ENCODE results near the gene TLK2.
A peak's percentile ranks its signal among the peaks of the same experiment; 100 is the strongest.

TLK2 gene

GRCh38 chr17:62627904-62628633 lies 149.4 kb downstream of the TLK2 start:
- Histone ChIP-seq H4K8ac (ENCODE audit: low read depth, low read length) (no peak overlapping the region), H2AK5ac (ENCODE audit: low read depth, low read length) (peak overlapping the region; percentile 59), H3K36me3 (replicated peaks in 1 of 2; ENCODE audit: control insufficient read depth in 2 of 2, insufficient read depth in 2 of 2, low read length in 2 of 2) (peaks cover 0 to 23% of the 10 kb centered on the region in 2 donors), H3K18ac (ENCODE audit: low read length) (peak overlapping the region; percentile 98), H3K4ac (ENCODE audit: low read length) (no peak overlapping the region), H3K9me3 (replicated peaks in 1 of 2; ENCODE audit: control insufficient read depth in 2 of 2, insufficient read depth in 1 of 2, low read depth in 1 of 2, low read length in 2 of 2) (no peaks in the 10 kb centered on the region), H3K14ac (ENCODE audit: low read length) (peak overlapping the region; percentile 78), H3K27me3 (ENCODE audit: control insufficient read depth in 3 of 3, insufficient read depth in 3 of 3, low read depth in 1 of 3, low read length in 3 of 3) (no peaks in the 10 kb centered on the region), H2AFZ (ENCODE audit: low read length) (peak overlapping the region; percentile 92), H3K4me1 (ENCODE audit: control insufficient read depth in 2 of 2, insufficient read depth in 1 of 2, low read depth in 1 of 2, low read length in 2 of 2) (peaks cover 29 to 31% of the 10 kb centered on the region in 2 donors), H2BK5ac (ENCODE audit: low read length) (peak overlapping the region; percentile 97), H3K79me1 (ENCODE audit: low read depth, low read length) (peaks cover 9% of the 10 kb centered on the region), H3K4me3 (ENCODE audit: low read length in 2 of 2) (peak overlapping the region; percentile 73 to 95), H3K4me2 (ENCODE audit: insufficient read depth, low read length, poor library complexity, severe bottlenecking) (peak overlapping the region; percentile 90), H2BK120ac (ENCODE audit: low read depth, low read length) (peak overlapping the region; percentile 47), H3K27ac (replicated peaks; ENCODE audit: low read length) (peak overlapping the region; percentile 52), H3K23ac (ENCODE audit: low read depth, low read length, poor library complexity) (peak overlapping the region; percentile 90), H4K91ac (ENCODE audit: low read depth, low read length, poor library complexity) (no peak overlapping the region), H3K9ac (ENCODE audit: low read depth, low read length, poor library complexity) (peak overlapping the region; percentile 95), H2BK15ac (ENCODE audit: low read length) (peak overlapping the region; percentile 69), H2BK12ac (ENCODE audit: low read length) (peak overlapping the region; percentile 60)
- no CpG with 5 or more reads among the region's 61 CpGs for WGBS, 2 donors (ENCODE audit: extremely low coverage in 2 of 2, insufficient read length in 2 of 2, insufficient replicate concordance in 1 of 2)
- DNase-seq (ENCODE audit: low spot score): peak; percentile 21

- Histone ChIP-seq H3K27ac (replicated peaks; ENCODE audit: low read length) (no peak overlapping the region), H3K9ac (ENCODE audit: low read depth, low read length, poor library complexity) (peak overlapping the region; percentile 56), H2BK120ac (ENCODE audit: low read depth, low read length) (no peak overlapping the region), H3K79me1 (ENCODE audit: low read depth, low read length) (peaks cover 9% of the 10 kb centered on the region), H3K9me3 (replicated peaks in 1 of 2; ENCODE audit: control insufficient read depth in 2 of 2, insufficient read depth in 1 of 2, low read depth in 1 of 2, low read length in 2 of 2) (no peaks in the 10 kb centered on the region), H2AK5ac (ENCODE audit: low read depth, low read length) (peak overlapping the region; percentile 23), H3K14ac (ENCODE audit: low read length) (peak overlapping the region; percentile 22), H3K4me2 (ENCODE audit: insufficient read depth, low read length, poor library complexity, severe bottlenecking) (peak overlapping the region; percentile 90), H3K27me3 (ENCODE audit: control insufficient read depth in 3 of 3, insufficient read depth in 3 of 3, low read depth in 1 of 3, low read length in 3 of 3) (no peaks in the 10 kb centered on the region), H3K4me1 (ENCODE audit: control insufficient read depth in 2 of 2, insufficient read depth in 1 of 2, low read depth in 1 of 2, low read length in 2 of 2) (peaks cover 29 to 34% of the 10 kb centered on the region in 2 donors), H3K36me3 (replicated peaks in 1 of 2; ENCODE audit: control insufficient read depth in 2 of 2, insufficient read depth in 2 of 2, low read length in 2 of 2) (peaks cover 0 to 23% of the 10 kb centered on the region in 2 donors), H4K8ac (ENCODE audit: low read depth, low read length) (no peak overlapping the region), H3K4ac (ENCODE audit: low read length) (no peak overlapping the region), H2BK12ac (ENCODE audit: low read length) (no peak overlapping the region), H2BK5ac (ENCODE audit: low read length) (peak overlapping the region; percentile 97), H2AFZ (ENCODE audit: low read length) (peak overlapping the region; percentile 92), H3K18ac (ENCODE audit: low read length) (peak overlapping the region; percentile 74), H3K23ac (ENCODE audit: low read depth, low read length, poor library complexity) (no peak overlapping the region), H3K4me3 (ENCODE audit: low read length in 2 of 2) (peak overlapping the region; percentile 29 to 73), H4K91ac (ENCODE audit: low read depth, low read length, poor library complexity) (no peak overlapping the region), H2BK15ac (ENCODE audit: low read length) (peak overlapping the region; percentile 8)
- DNase-seq (ENCODE audit: low spot score): no peak
- whole genome bisulfite sequencing, 2 donors (ENCODE audit: extremely low coverage in 2 of 2, insufficient read length in 2 of 2, insufficient replicate concordance in 1 of 2): no CpG with 5 or more reads among the region's 19 CpGs
These were observed 150.4 kb downstream of the TLK2 start for GRCh38 chr17:62628831-62629555.

- H2AFZ ChIP-seq (ENCODE audit: low read length): no peak overlapping the region
- H3K27me3 ChIP-seq (ENCODE audit: control insufficient read depth in 3 of 3, insufficient read depth in 3 of 3, low read depth in 1 of 3, low read length in 3 of 3): no peaks in the 10 kb centered on the region
- no peak overlapping the region for H3K23ac ChIP-seq (ENCODE audit: low read depth, low read length, poor library complexity)
- no peak overlapping the region for H2BK5ac ChIP-seq (ENCODE audit: low read length)
- peaks cover 0 to 26% of the 10 kb centered on the region in 2 donors for H3K36me3 ChIP-seq (replicated peaks in 1 of 2; ENCODE audit: control insufficient read depth in 2 of 2, insufficient read depth in 2 of 2, low read length in 2 of 2)
- peak overlapping the region; percentile 8 for H2BK15ac ChIP-seq (ENCODE audit: low read length)
- no CpG with 5 or more reads among the region's 19 CpGs for WGBS, 2 donors (ENCODE audit: extremely low coverage in 2 of 2, insufficient read length in 2 of 2, insufficient replicate concordance in 1 of 2)
- peak overlapping the region; percentile 23 for H2AK5ac ChIP-seq (ENCODE audit: low read depth, low read length)
- H3K9ac ChIP-seq (ENCODE audit: low read depth, low read length, poor library complexity): no peak overlapping the region
- no peak overlapping the region for H2BK12ac ChIP-seq (ENCODE audit: low read length)
- no peaks in the 10 kb centered on the region for H3K9me3 ChIP-seq (replicated peaks in 1 of 2; ENCODE audit: control insufficient read depth in 2 of 2, insufficient read depth in 1 of 2, low read depth in 1 of 2, low read length in 2 of 2)
- H3K4ac ChIP-seq (ENCODE audit: low read length): no peak overlapping the region
- H3K4me1 ChIP-seq (ENCODE audit: control insufficient read depth in 2 of 2, insufficient read depth in 1 of 2, low read depth in 1 of 2, low read length in 2 of 2): peaks cover 29 to 39% of the 10 kb centered on the region in 2 donors
- H3K14ac ChIP-seq (ENCODE audit: low read length): peak overlapping the region; percentile 22
- no peak for DNase-seq (ENCODE audit: low spot score)
- no peak overlapping the region for H3K4me2 ChIP-seq (ENCODE audit: insufficient read depth, low read length, poor library complexity, severe bottlenecking)
- no peak overlapping the region for H4K91ac ChIP-seq (ENCODE audit: low read depth, low read length, poor library complexity)
- H3K18ac ChIP-seq (ENCODE audit: low read length): peak overlapping the region; percentile 42
- H4K8ac ChIP-seq (ENCODE audit: low read depth, low read length): no peak overlapping the region
- H3K79me1 ChIP-seq (ENCODE audit: low read depth, low read length): peaks cover 9% of the 10 kb centered on the region
- H3K27ac ChIP-seq (replicated peaks; ENCODE audit: low read length): no peak overlapping the region
- H3K4me3 ChIP-seq (ENCODE audit: low read length in 2 of 2): peak overlapping the region; percentile 29 to 73
- H2BK120ac ChIP-seq (ENCODE audit: low read depth, low read length): no peak overlapping the region
These were observed 151.1 kb downstream of the TLK2 start for GRCh38 chr17:62629556-62630364.

All from neuronal stem cell (in vitro differentiated cells).